Thyroid gland (tissue), 4 donors: ENCODE measurements around the gene RBMS1. TPM values are rescaled to one million over a fixed set of nuclear protein-coding genes. Genes with fewer than 3 reads are reported as not detected.

ENCODE experiments used
- DNase-seq, 2 donors: peaks; one replicate each; pipeline ENCODE4 v3.0.0-alpha.2; 2019
- H3K27ac ChIP-seq, 3 donors: fragments of 200-600 bp; sonication (generic); 1 replicate in 2 of 3; 2 replicates in 1 of 3; pipeline ENCODE4 v1.5.1; 2016 to 2019; ENCODE audit warnings: mild to moderate bottlenecking in 1 of 3, moderate library complexity in 1 of 3
- H3K27me3 ChIP-seq: fragments of 200-600 bp; sonication (generic); one replicate; pipeline ENCODE4 v1.5.1; 2019
- H3K36me3 ChIP-seq, 2 donors: fragments of 200-600 bp; sonication (generic); one replicate each; pipeline ENCODE4 v1.5.1; 2016 to 2019
- H3K4me1 ChIP-seq, 2 donors: fragments of 200-600 bp; sonication (generic); one replicate each; pipeline ENCODE4 v1.5.1; 2017 to 2019
- H3K4me3 ChIP-seq, 3 donors: fragments of 200-600 bp; sonication (generic); replicated peaks in 1 of 3; 1 replicate in 2 of 3; 2 replicates in 1 of 3; pipeline ENCODE4 v1.5.1; 2016; ENCODE audit warnings: mild to moderate bottlenecking in 1 of 3
- H3K9me3 ChIP-seq: fragments of 200-600 bp; sonication (generic); one replicate; pipeline ENCODE4 v1.5.1; 2017
- POLR2A ChIP-seq, 2 donors: fragments of 450-650 bp; IDR thresholded peaks; one replicate each; pipeline ENCODE4 v1.6.1; 2017; ENCODE audit warnings: antibody characterized with exemption in 2 of 2, mild to moderate bottlenecking in 2 of 2, moderate library complexity in 1 of 2
- WGBS, 2 donors: methylation state at CpG; one replicate each; pipeline ENCODE4 v1.1.5; 2017; 5-methylcytosine and 5-hydroxymethylcytosine counted together
- intact Hi-C: fragments of 100-400 bp; cut with DNase I; formaldehyde crosslinking; loops from one replicate; pipeline ENCODE4 v1.15.1; 2023
- total RNA-seq, 4 donors: library from RNA; depleted of rRNA; stranded (reverse); fragments of >200 nt; gene quantifications; one replicate each; pipeline ENCODE4 v1.2.3, GENCODE V29; 2016
- TF ChIP-seq, protein P1 (sequence below), 6 experiments: fragments of 200-600 bp in 3 of 6; fragments of 450-650 bp in 3 of 6; sonication (generic) in 3 of 6; IDR thresholded peaks; one replicate each; pipeline ENCODE4 v1.5.1; 2016 to 2019; ENCODE audit warnings: antibody characterized with exemption in 6 of 6, mild to moderate bottlenecking in 2 of 6, inconsistent platforms in 1 of 6, moderate library complexity in 1 of 6

Gene RBMS1
- total RNA-seq, 4 donors from 2014 or later = 50.9 to 80.1 (median 69.0) TPM

DNA sequence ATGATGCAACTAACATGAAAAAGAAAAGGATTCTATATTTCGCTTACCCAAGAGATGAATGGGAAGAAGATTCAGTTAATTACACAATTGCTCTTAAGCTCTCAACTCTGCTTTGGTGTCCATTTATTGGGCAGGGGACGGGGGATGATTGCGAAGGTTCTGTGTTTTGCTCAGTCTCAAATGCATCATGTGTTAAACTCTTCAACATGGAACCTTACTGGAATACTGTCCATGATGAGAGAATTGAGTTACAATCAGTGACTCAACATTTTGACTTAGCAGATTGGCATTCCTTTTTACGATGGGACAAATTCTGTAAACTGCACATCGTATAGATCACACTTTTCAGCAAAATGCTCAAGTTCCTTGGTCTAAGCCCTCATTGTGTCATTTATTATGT, 135.6 kb downstream of the RBMS1 start:
- TF ChIP-seq POLR2A (IDR thresholded peaks at IDR 0.05) = no peak
- TF ChIP-seq, protein P1, sequence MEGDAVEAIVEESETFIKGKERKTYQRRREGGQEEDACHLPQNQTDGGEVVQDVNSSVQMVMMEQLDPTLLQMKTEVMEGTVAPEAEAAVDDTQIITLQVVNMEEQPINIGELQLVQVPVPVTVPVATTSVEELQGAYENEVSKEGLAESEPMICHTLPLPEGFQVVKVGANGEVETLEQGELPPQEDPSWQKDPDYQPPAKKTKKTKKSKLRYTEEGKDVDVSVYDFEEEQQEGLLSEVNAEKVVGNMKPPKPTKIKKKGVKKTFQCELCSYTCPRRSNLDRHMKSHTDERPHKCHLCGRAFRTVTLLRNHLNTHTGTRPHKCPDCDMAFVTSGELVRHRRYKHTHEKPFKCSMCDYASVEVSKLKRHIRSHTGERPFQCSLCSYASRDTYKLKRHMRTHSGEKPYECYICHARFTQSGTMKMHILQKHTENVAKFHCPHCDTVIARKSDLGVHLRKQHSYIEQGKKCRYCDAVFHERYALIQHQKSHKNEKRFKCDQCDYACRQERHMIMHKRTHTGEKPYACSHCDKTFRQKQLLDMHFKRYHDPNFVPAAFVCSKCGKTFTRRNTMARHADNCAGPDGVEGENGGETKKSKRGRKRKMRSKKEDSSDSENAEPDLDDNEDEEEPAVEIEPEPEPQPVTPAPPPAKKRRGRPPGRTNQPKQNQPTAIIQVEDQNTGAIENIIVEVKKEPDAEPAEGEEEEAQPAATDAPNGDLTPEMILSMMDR (IDR thresholded peaks at IDR 0.05) = no peak
- 76 to 96% methylated on average over 5 of the region's 5 CpGs for WGBS, 2 donors

DNA sequence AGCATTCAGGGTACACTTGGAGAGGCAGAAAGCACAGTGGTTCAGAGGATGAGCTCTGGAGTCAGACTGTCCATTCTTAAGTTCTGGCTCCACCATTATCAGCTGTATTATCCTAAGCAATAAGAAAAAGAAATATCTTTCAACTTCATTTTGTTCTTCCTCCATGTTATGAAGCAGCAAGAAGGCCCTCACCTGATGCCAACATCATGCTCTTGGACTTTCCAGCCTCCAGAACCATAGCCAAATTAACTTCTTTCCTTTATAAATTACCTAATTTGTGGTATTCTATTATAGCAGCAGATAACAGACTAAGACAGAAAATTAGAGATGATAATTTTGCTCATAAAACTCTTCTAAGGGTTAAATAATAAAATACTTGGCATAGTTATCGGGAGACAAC, 137.1 kb downstream of the RBMS1 start:
- 80 to 87% methylated on average over 1 of the region's 1 CpG for WGBS, 2 donors
- peaks cover 8 to 9% of the 10 kb centered on the region in 2 donors for H3K4me1 ChIP-seq

More for the DNA sequence above, 135.6 kb downstream of the RBMS1 start:
- intact Hi-C loops = no loop called here
- no peak for DNase-seq
- Histone ChIP-seq H3K27ac (no peak overlapping the region), H3K4me3 (no peak overlapping the region), H3K9me3 (no peaks in the 10 kb centered on the region), H3K27me3 (no peaks in the 10 kb centered on the region), H3K36me3 (no peaks in the 10 kb centered on the region), H3K4me1 (no peaks in the 10 kb centered on the region)

DNA sequence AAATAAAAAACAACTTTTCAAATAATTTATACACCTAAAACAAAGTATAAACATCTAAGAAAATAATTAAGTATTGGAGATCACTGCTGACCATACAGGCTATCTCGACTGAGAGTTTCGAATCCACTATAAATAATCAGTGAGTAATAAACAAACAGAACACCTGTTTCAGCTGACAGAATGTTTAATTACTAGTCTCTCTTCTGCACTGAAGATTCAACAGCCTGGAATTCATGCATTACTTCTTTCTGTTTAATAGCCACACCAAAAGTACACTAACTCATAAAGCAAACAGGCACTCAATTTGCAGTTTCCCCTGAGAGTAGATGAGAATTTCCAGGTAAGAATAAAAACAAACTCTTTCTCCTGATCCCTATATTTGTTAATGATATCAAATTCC, 138.5 kb downstream of the RBMS1 start:
- Histone ChIP-seq H3K27ac (no peak overlapping the region), H3K9me3 (no peaks in the 10 kb centered on the region), H3K4me1 (peaks cover 11% of the 10 kb centered on the region in 2 donors), H3K27me3 (no peaks in the 10 kb centered on the region), H3K36me3 (no peaks in the 10 kb centered on the region), H3K4me3 (no peak overlapping the region)
- 84 to 87% methylated on average over 2 of the region's 2 CpGs for WGBS, 2 donors
- no peak for DNase-seq
- TF ChIP-seq, protein P1 (IDR thresholded peaks at IDR 0.05) = no peak
- TF ChIP-seq POLR2A (IDR thresholded peaks at IDR 0.05) = no peak
- intact Hi-C loops = no loop called here

More for the DNA sequence above, 137.1 kb downstream of the RBMS1 start:
- no peak overlapping the region for H3K27ac ChIP-seq
- H3K4me3 ChIP-seq = no peak overlapping the region
- no peaks in the 10 kb centered on the region for H3K9me3 ChIP-seq
- H3K36me3 ChIP-seq = no peaks in the 10 kb centered on the region
- TF ChIP-seq POLR2A (IDR thresholded peaks at IDR 0.05) = no peak
- TF ChIP-seq, protein P1 (IDR thresholded peaks at IDR 0.05) = no peak
- H3K27me3 ChIP-seq = no peaks in the 10 kb centered on the region
- DNase-seq = no peak
- intact Hi-C loops = no loop called here

DNA sequence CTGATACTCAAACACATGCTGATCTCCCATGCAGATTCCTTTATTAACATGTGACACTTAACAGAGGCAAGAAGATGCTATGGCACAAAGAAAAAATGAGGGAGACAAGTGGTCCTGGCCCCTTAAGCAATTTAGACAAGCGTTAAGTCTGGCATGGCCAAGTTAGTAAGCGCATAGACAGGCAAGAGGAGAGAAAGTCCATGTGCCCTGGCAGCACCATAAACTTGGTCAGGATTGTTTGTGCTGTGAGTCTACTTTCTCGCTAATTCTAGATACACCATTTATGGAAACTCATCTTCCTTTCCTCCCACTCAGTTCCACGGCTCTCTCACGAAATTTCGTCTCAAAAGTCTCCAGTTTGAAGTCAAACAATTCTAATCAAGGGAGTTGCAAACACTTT, 138.9 kb downstream of the RBMS1 start:
- TF ChIP-seq POLR2A (IDR thresholded peaks at IDR 0.05) = no peak
- TF ChIP-seq, protein P1 (IDR thresholded peaks at IDR 0.05) = no peak
- Histone ChIP-seq H3K4me3 (no peak overlapping the region), H3K27me3 (no peaks in the 10 kb centered on the region), H3K9me3 (no peaks in the 10 kb centered on the region), H3K36me3 (no peaks in the 10 kb centered on the region), H3K27ac (no peak overlapping the region), H3K4me1 (peaks cover 11% of the 10 kb centered on the region in 2 donors)
- WGBS, 2 donors = 90% methylated on average over 6 of the region's 6 CpGs
- intact Hi-C loops = no loop called here
- DNase-seq = no peak

DNA sequence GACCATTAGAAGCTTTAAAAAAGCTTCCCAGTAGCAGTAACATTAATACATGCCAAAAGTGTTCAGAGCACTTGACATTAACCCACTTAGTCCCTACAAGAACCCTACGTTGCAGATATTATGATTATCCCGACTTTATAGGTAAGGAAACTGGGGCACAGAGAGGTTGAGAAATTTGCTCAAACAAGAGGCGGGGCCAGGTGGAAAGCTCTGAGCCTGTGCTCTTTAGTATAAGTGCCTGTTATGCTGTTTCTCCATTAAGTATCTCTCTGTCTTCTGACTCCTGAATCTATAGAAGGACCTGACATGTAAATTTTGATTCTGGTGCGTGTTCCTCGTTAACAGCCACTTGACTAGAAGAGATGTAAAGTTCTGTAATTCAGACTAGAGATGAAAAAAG, 139.8 kb downstream of the RBMS1 start:
- WGBS, 2 donors = 77 to 85% methylated on average over 5 of the region's 5 CpGs
- no peak overlapping the region for H3K27ac ChIP-seq
- no peaks in the 10 kb centered on the region for H3K9me3 ChIP-seq
- TF ChIP-seq, protein P1 (IDR thresholded peaks at IDR 0.05) = no peak
- TF ChIP-seq POLR2A (IDR thresholded peaks at IDR 0.05) = no peak
- peaks cover 11% of the 10 kb centered on the region in 2 donors for H3K4me1 ChIP-seq
- intact Hi-C loops = no loop called here
- H3K27me3 ChIP-seq = no peaks in the 10 kb centered on the region
- no peak for DNase-seq
- H3K4me3 ChIP-seq = no peak overlapping the region
- H3K36me3 ChIP-seq = no peaks in the 10 kb centered on the region
